ENCODE results near the gene LIN37. TPM values are rescaled to one million over a fixed set of nuclear protein-coding genes. Genes with fewer than 3 reads are reported as not detected.

Gene LIN37
- total RNA-seq, 1 experiment from 2014 or later: 23.5 TPM

GRCh38 chr19:35776102-35776788, 27.9 kb downstream of the LIN37 start:
- BruUV-seq (replicated peaks): no TSS peak
- ChIA-PET CTCF (interaction anchor here (0.5 kb wide), 1 partner anchor 82 kb away, joined by 4 read pairs; no protein-coding TSS in a partner anchor), POLR2A (interaction anchor here (0.6 kb wide), 1 partner anchor 32 kb away, joined by 9 read pairs; no protein-coding TSS in a partner anchor)
- intact Hi-C loops (cut with micrococcal nuclease; ENCODE audit: unreplicated experiment) (no loop called here), in situ Hi-C loops (cut with HindIII; ENCODE audit: low pct_unique_long_range_greater_than_20kb, low sequenced_read_pairs) (no loop called here)
- H3K4me3 ChIP-seq (ENCODE audit: low read depth in 2 of 2, low read length in 2 of 2): peak overlapping the region; percentile 54 to 65
- TF ChIP-seq CTCF (IDR thresholded peaks at IDR 0.05): no peak
- TF ChIP-seq POLR2AphosphoS5 (IDR thresholded peaks at IDR 0.05; ENCODE audit: low read depth, low read length): no peak
- TF ChIP-seq TCF7L2 (IDR thresholded peaks at IDR 0.05; ENCODE audit: low read depth, low read length): no peak
- TF ChIP-seq SIN3A (IDR thresholded peaks at IDR 0.05; ENCODE audit: borderline replicate concordance, insufficient read depth, low read depth, low read length): no peak
- TF ChIP-seq, protein P1, sequence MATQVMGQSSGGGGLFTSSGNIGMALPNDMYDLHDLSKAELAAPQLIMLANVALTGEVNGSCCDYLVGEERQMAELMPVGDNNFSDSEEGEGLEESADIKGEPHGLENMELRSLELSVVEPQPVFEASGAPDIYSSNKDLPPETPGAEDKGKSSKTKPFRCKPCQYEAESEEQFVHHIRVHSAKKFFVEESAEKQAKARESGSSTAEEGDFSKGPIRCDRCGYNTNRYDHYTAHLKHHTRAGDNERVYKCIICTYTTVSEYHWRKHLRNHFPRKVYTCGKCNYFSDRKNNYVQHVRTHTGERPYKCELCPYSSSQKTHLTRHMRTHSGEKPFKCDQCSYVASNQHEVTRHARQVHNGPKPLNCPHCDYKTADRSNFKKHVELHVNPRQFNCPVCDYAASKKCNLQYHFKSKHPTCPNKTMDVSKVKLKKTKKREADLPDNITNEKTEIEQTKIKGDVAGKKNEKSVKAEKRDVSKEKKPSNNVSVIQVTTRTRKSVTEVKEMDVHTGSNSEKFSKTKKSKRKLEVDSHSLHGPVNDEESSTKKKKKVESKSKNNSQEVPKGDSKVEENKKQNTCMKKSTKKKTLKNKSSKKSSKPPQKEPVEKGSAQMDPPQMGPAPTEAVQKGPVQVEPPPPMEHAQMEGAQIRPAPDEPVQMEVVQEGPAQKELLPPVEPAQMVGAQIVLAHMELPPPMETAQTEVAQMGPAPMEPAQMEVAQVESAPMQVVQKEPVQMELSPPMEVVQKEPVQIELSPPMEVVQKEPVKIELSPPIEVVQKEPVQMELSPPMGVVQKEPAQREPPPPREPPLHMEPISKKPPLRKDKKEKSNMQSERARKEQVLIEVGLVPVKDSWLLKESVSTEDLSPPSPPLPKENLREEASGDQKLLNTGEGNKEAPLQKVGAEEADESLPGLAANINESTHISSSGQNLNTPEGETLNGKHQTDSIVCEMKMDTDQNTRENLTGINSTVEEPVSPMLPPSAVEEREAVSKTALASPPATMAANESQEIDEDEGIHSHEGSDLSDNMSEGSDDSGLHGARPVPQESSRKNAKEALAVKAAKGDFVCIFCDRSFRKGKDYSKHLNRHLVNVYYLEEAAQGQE (IDR thresholded peaks at IDR 0.05; ENCODE audit: insufficient read depth in 1 of 2, low read depth in 2 of 2, low read length in 1 of 2): no peak
- no peak for ATAC-seq
- H3K27ac ChIP-seq (ENCODE audit: low read length): peak overlapping the region; percentile 24; the same call in 1 of the 2 replicates
- no peaks in the 10 kb centered on the region for H3K27me3 ChIP-seq (ENCODE audit: control insufficient read depth, insufficient read depth, low read length)
- H3K9me3 ChIP-seq (ENCODE audit: control insufficient read depth, insufficient read depth, low read depth, low read length): no peaks in the 10 kb centered on the region
- H3K36me3 ChIP-seq (ENCODE audit: control insufficient read depth, insufficient read depth, low read length): no peaks in the 10 kb centered on the region
- H3K4me1 ChIP-seq (ENCODE audit: control insufficient read depth, insufficient read depth, low read length): peaks cover 11% of the 10 kb centered on the region; the same call in 1 of the 2 replicates
- no peak for DNase-seq (ENCODE audit: low read depth, low spot score)

- CTCF ChIA-PET: interaction anchor here (0.5 kb wide), 1 partner anchor 83 kb away, joined by 4 read pairs; no protein-coding TSS in a partner anchor
- DNase-seq (ENCODE audit: low read depth, low spot score) (no peak), ATAC-seq (no peak)
- Histone ChIP-seq H3K27ac (ENCODE audit: low read length) (no peak overlapping the region), H3K36me3 (ENCODE audit: control insufficient read depth, insufficient read depth, low read length) (no peaks in the 10 kb centered on the region), H3K4me1 (ENCODE audit: control insufficient read depth, insufficient read depth, low read length) (peaks cover 11% of the 10 kb centered on the region; the same call in 1 of the 2 replicates), H3K4me3 (ENCODE audit: low read depth in 2 of 2, low read length in 2 of 2) (no peak overlapping the region), H3K9me3 (ENCODE audit: control insufficient read depth, insufficient read depth, low read depth, low read length) (no peaks in the 10 kb centered on the region), H3K27me3 (ENCODE audit: control insufficient read depth, insufficient read depth, low read length) (no peaks in the 10 kb centered on the region)
- in situ Hi-C loops (cut with HindIII; ENCODE audit: low pct_unique_long_range_greater_than_20kb, low sequenced_read_pairs): no loop called here
- POLR2A ChIA-PET: interaction anchor here (0.6 kb wide), 1 partner anchor 14 kb away, joined by 3 read pairs; no protein-coding TSS in a partner anchor
- intact Hi-C loops (cut with micrococcal nuclease; ENCODE audit: unreplicated experiment): no loop called here
- no peak for TF ChIP-seq TCF7L2 (IDR thresholded peaks at IDR 0.05; ENCODE audit: low read depth, low read length)
- TF ChIP-seq, protein P1 (IDR thresholded peaks at IDR 0.05; ENCODE audit: insufficient read depth in 1 of 2, low read depth in 2 of 2, low read length in 1 of 2): no peak
- no peak for TF ChIP-seq SIN3A (IDR thresholded peaks at IDR 0.05; ENCODE audit: borderline replicate concordance, insufficient read depth, low read depth, low read length)
- no peak for TF ChIP-seq POLR2AphosphoS5 (IDR thresholded peaks at IDR 0.05; ENCODE audit: low read depth, low read length)
- no peak for TF ChIP-seq CTCF (IDR thresholded peaks at IDR 0.05)
- BruUV-seq (replicated peaks): TSS peak; percentile 74
Observed at GRCh38 chr19:35777086-35777841, 28.9 kb downstream of the LIN37 start.

Data from Panc1 (cell line).